ENCODE measurements around the gene JMJD6.

DNA sequence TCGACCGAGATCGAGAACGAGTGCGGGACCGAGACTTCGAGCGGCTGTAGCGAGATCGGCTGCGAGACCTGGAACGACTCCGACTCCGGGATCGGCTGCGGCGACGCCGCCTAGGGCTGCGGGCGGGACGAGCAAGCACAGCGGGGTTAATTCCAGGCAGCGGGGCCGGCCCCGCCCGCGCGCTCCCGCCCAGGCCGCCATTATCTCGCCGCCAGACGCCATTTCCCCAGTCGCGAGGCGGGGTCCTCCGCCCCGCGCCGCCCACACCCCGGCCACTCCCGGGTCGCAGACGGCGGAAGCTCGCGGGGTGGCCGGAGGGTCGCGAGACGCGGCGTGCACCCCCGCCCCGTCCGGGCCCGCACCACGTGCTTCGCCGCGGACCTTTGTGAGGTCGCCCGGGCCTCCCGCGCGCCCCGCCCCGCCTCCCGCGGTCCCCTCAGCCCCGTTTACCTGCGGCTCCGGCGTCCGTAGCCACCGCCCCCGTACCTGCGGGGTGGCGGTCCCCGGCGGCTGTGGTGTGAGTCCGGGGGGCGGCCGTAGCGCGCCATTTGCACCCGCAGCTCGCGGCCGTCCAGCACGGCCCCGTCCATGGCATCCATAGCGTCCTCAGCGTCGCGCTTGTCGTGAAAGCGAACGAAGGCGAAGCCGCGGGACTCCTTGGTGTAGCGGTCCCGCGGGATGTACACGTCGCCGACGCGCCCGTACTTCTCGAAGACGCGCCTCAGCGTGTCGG is 10.1 kb upstream of the JMJD6 start:
- TF ChIP-seq, protein P1, sequence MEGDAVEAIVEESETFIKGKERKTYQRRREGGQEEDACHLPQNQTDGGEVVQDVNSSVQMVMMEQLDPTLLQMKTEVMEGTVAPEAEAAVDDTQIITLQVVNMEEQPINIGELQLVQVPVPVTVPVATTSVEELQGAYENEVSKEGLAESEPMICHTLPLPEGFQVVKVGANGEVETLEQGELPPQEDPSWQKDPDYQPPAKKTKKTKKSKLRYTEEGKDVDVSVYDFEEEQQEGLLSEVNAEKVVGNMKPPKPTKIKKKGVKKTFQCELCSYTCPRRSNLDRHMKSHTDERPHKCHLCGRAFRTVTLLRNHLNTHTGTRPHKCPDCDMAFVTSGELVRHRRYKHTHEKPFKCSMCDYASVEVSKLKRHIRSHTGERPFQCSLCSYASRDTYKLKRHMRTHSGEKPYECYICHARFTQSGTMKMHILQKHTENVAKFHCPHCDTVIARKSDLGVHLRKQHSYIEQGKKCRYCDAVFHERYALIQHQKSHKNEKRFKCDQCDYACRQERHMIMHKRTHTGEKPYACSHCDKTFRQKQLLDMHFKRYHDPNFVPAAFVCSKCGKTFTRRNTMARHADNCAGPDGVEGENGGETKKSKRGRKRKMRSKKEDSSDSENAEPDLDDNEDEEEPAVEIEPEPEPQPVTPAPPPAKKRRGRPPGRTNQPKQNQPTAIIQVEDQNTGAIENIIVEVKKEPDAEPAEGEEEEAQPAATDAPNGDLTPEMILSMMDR (IDR thresholded peaks at IDR 0.05; ENCODE audit: insufficient read depth, low read length): no peak
- no peak for TF ChIP-seq GABPA (IDR thresholded peaks at IDR 0.05; ENCODE audit: low read depth)

Data from HL-60 (cell line).